Stomach smooth muscle (tissue), 2 donors: Measurements from ENCODE around the gene MMEL1.
"Not testable (repeated sequence)": the region's sequence is repeated elsewhere in the genome, so short reads cannot be mapped to it uniquely, and the experiment has no call there.

Experiments
- H3K27ac ChIP-seq: one replicate; pipeline ENCODE4 v1.7.0; 2013; ENCODE audit warnings: mild to moderate bottlenecking, low read length, inconsistent platforms
- H3K27me3 ChIP-seq, 2 donors: one replicate each; pipeline ENCODE4 v1.7.0; 2013; ENCODE audit warnings: low read length in 2 of 2; ENCODE audit not compliant: insufficient read depth in 2 of 2, control insufficient read depth in 1 of 2
- H3K36me3 ChIP-seq, 2 donors: one replicate each; pipeline ENCODE4 v1.7.0; 2013; ENCODE audit warnings: low read length in 2 of 2; ENCODE audit not compliant: control insufficient read depth in 2 of 2, insufficient read depth in 2 of 2
- H3K4me1 ChIP-seq: one replicate; pipeline ENCODE4 v1.7.0; 2013; ENCODE audit warnings: low read length; ENCODE audit not compliant: control insufficient read depth, insufficient read depth
- H3K4me3 ChIP-seq, 2 donors: one replicate each; pipeline ENCODE4 v1.7.0; 2013; ENCODE audit warnings: low read length in 2 of 2
- H3K9ac ChIP-seq, 2 donors: one replicate each; pipeline ENCODE4 v1.7.0; 2013; ENCODE audit warnings: low read length in 2 of 2, mild to moderate bottlenecking in 1 of 2
- H3K9me3 ChIP-seq, 2 donors: one replicate each; pipeline ENCODE4 v1.7.0; 2013; ENCODE audit warnings: low read length in 2 of 2; ENCODE audit not compliant: control insufficient read depth in 2 of 2
- donor health status: healthy.
- donor health status: Pancreatic carcinoma.

The MMEL1 gene

DNA sequence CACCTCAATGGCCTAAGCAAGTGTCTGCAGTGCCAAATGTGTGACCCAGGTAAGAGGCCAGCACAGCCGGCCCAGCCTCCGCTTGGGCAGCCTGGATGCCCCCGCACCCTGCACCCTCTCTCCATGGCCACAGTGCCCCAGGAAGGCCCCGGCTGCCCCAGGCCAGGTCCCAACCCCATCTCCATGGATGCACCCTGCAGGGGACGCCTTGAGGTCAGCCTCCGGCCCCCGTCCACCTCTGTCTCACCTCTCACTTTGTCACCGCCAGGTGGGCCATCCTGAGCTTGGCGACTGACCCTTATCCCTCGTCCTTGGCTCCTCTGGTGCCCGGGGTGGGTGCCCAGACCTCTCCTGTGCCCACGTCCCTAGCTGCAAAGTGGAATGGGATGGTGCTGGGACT is 74.4 kb downstream of the MMEL1 start:
- no peaks in the 10 kb centered on the region for H3K27me3 ChIP-seq
- H3K9ac ChIP-seq, result no peak overlapping the region
- no peaks in the 10 kb centered on the region for H3K9me3 ChIP-seq
- H3K4me3 ChIP-seq, result no peak overlapping the region
- no peak overlapping the region for H3K27ac ChIP-seq
- H3K36me3 ChIP-seq, result peaks cover 0 to 7% of the 10 kb centered on the region in 2 donors
- H3K4me1 ChIP-seq, result peaks cover 37% of the 10 kb centered on the region

DNA sequence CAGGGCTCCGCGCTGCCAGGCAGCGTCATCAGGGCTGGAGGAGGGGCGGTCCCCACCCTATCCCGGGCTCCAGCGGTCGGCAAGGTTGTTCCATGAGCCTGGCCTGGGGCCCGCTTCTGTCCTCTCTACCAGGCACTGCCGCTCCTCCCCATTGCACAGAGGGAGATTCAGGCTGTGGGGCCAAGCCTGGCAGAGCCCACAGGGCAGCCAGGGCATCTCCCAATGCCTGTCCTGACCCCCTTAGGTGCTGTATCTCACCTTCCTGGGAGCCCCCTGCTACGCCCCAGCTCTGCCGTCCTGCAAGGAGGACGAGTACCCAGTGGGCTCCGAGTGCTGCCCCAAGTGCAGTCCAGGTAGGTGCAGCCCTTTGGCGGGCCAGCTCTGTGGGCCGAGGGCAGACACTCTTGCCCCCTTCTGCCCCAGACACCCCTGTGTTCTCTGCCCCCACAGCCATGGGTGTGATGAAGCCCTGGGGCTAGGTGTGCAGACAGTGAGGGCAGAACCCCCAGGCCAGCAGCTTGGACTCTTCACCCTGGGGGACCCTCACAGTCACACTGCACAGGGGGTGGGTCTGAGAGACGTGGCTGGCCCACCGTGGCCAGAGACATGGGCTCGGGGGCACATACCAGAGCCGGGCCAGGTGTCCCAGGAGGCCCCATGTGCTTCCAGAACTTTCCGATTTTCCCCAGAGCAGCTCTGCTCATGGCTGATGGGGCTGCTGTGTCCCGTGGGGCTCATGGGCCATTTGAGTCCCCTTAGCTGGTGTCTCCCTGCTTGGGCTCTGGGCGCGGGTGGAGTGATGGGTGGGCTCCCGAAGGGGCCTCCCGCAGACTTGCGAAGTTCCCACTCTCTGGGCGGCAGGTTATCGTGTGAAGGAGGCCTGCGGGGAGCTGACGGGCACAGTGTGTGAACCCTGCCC is 75.1 kb downstream of the MMEL1 start:
- Histone ChIP-seq H3K9ac (peak overlapping the region; percentile 75 to 90), H3K27me3 (no peaks in the 10 kb centered on the region), H3K36me3 (peaks cover 0 to 7% of the 10 kb centered on the region in 2 donors), H3K4me1 (peaks cover 37% of the 10 kb centered on the region), H3K4me3 (peak overlapping the region in 1 of 2 donors; percentile 90), H3K27ac (no peak overlapping the region), H3K9me3 (no peaks in the 10 kb centered on the region)

DNA sequence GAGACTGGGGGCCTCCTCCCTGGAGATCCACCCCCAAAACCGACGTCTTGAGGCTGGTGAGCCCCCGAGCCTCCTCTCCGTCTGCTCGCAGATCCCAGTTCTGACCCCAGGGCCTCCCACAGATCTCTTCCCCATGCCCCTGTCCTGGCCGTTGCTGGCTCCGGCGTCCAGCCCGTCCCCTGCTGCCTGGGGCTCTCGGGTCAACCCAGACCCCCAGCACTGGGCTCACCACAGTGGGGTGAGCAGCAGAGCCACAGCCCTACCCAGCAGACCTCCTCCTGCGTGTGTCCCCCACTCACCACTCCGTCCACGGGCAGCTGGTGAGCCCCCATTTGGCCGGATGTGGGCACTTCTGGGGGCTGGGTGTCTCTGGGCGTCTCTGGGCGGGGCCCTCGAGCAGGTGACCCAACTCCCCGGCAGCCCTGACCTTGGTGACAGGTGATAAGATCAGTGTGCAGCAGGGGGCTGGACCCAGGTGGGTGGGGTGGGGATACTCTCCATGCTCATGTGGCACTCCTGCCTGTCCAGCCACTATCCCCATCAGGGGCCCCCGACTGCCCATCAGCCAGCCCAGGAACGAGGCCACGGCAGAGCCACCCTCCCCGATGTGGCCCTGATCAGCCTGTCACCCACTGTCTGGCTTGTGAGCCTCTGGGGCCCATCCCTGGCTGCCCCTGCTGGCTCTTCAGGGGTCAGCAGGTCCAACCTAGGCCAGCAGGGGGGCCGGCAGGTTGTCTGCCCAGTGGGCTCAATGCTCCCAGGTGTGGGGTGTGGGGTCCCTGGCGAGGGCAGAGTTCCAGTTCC is 75.9 kb downstream of the MMEL1 start:
- Histone ChIP-seq H3K27me3 (no peaks in the 10 kb centered on the region), H3K27ac (peak overlapping the region; percentile 81), H3K36me3 (peaks cover 0 to 7% of the 10 kb centered on the region in 2 donors), H3K4me1 (peaks cover 37% of the 10 kb centered on the region), H3K9ac (peak overlapping the region; percentile 75 to 90), H3K9me3 (no peaks in the 10 kb centered on the region), H3K4me3 (peak overlapping the region; percentile 82 to 90)

DNA sequence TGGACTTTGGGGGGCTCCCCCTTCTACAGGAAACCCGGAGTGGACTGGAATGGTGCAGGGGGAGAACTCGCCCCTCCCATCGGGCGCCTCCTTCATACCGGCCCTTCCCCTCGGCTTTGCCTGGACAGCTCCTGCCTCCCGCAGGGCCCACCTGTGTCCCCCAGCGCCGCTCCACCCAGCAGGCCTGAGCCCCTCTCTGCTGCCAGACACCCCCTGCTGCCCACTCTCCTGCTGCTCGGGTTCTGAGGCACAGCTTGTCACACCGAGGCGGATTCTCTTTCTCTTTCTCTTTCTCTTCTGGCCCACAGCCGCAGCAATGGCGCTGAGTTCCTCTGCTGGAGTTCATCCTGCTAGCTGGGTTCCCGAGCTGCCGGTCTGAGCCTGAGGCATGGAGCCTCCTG is 76.5 kb downstream of the MMEL1 start, which contains the start of gene TNFRSF14:
Gene TNFRSF14 (plus strand): TSS at position 95 of the 401 bp plus-strand sequence. CDS start 294 bp downstream, at position 389.
- peak within 1 kb of the TSS; percentile 82 to 90 for H3K4me3 ChIP-seq
- H3K27ac ChIP-seq, result peak within 1 kb of the TSS; percentile 81
- peaks cover 37% of the 10 kb centered on the region for H3K4me1 ChIP-seq
- no peaks in the 10 kb centered on the region for H3K27me3 ChIP-seq
- no peaks in the 10 kb centered on the region for H3K9me3 ChIP-seq
- H3K9ac ChIP-seq, result peak within 1 kb of the TSS; percentile 75 to 90
- H3K36me3 ChIP-seq, result peaks cover 0 to 4% of the 10 kb centered on the region in 2 donors

DNA sequence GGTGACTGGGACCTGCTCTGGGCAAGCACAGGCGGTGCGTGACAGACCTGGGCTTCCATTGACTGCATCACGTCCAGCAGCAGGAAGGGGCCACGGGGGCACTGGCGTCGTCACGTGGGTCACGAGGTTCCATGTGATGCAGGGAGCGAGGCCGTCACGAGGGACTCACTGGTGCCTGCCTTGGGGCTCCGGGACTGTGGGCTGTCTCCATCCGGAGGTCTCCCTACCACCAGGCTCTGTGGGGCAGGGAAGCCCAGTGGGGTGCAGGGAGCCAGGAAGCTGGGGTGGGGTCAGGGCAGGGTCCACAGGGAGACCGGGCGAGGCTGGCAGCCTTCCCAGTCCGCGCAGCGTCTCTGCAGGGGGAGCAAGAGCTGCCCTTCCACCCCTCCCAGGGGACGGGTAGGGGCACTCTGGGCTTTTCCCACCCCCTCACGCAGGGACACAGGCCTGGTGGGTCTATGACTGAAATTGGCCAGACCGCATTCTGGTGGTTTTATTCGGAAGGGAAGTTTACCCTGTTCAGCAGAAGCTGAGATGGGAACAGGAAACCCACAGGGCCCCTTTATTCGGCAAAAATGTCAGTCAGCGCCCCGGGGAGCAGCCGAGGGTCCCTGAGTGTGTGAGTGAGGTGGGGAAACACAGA is 77.1 kb downstream of the MMEL1 start:
- Histone ChIP-seq H3K4me1 (peaks cover 37% of the 10 kb centered on the region), H3K4me3 (peak overlapping the region; percentile 82 to 90), H3K9ac (peak overlapping the region; percentile 75 to 90), H3K9me3 (no peaks in the 10 kb centered on the region), H3K27me3 (no peaks in the 10 kb centered on the region), H3K36me3 (peaks cover 0 to 4% of the 10 kb centered on the region in 2 donors), H3K27ac (peak overlapping the region; percentile 81)

DNA sequence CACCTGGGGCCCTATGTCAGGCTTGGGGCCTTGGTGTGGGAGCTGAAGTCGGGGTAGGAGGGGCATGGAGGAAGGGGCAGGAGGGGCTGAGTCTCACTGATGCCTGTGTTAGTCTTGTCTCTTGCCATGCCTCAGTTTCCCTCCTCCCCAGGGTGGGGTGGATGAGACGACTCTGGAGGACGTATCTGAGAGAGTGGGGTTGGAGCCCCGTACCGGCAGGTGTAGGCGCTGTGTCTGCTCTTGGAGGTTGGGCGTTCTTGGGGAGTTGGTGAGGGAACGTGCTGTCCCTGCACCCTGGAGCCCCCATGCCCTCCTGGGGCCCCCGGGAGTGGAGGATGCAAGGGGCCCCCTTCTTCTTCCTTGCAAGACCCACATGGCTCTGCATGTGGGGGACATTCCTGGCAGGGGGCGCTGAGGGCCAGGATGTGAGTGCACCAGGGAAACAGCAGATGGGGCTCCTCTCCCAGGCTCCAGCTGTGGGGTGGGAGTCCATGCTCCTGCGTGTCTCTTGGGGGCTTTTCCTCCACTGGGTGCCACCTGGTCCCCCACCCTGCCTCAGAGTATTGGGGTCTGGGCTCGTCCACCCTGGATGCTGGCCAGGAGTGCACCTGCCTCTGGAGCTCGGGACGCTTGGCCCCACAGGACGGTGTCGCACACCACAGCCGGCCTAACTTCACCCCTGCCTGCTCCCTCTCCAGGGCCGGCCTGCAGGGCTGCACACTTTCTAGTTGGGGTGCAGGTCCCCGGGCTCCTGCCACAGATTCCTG is 78.0 kb downstream of the MMEL1 start:
- H3K9me3 ChIP-seq, result no peaks in the 10 kb centered on the region
- H3K9ac ChIP-seq, result no peak overlapping the region
- no peak overlapping the region for H3K27ac ChIP-seq
- H3K36me3 ChIP-seq, result peaks cover 0 to 2% of the 10 kb centered on the region in 2 donors
- H3K4me1 ChIP-seq, result peaks cover 37% of the 10 kb centered on the region
- H3K27me3 ChIP-seq, result no peaks in the 10 kb centered on the region
- H3K4me3 ChIP-seq, result no peak overlapping the region

DNA sequence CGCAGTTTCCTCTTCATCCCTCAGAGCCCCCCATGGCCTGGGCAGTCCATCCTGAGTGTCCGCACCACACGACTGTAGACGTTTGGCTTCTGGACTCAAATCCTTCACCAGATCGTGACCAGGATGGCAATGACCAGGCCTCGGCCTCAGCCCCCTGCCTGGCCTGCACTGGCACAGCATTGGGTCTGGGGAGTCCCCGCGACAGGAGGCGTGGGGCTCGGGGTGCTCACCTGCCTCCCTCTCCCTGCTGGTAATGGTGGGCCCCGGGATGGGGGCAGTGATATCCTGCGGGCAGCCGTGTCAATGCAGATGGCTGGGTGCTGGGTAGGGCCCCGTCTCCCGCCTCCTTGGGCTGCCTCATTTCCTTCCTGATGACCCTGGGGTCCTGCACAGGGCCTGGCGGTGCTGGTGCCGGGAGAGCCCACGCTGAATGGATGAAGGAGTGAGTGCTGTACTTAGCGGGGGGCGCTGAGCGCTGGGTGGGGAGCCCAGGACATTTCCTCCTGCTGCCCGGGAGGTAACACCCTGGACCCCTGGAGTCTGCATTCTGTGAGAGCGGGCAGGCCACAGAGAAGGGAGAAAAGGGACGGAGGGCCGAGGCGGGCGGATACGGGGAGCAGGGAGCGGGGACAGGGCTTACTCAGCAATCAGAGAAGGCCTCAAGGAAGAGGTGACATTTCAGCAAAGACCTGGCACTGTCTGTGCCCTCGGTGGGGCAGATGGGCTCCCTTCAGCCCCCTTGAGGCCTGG is 78.8 kb downstream of the MMEL1 start:
- Histone ChIP-seq H3K9ac (no peak overlapping the region), H3K4me1 (peaks cover 39% of the 10 kb centered on the region)

DNA sequence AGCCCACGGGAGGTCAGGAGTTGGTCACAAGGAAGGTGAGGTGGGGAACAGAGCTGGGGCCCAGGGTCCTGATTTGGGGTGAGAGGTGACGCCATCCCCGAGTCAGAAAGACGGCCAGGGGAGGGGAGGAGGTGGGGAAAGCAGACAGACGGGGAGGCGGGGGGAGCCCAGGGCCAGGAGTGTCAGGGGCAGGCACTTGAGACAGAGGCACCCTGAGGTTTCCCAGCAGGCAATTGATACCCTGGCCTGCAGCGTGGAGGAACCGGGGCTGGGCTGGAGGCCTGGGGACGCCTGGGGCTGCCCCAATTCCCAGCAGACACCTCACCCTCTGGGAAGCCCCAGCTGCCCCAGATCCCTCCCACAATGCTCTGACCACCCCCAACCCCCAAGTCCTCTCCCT is 79.7 kb downstream of the MMEL1 start:
- not testable (repeated sequence) for H3K36me3 ChIP-seq, H3K9ac ChIP-seq, H3K27ac ChIP-seq, H3K9me3 ChIP-seq, H3K4me3 ChIP-seq, H3K27me3 ChIP-seq
- peaks cover 46% of the 10 kb centered on the region for H3K4me1 ChIP-seq

More for the DNA sequence above, 78.8 kb downstream of the MMEL1 start:
- no peaks in the 10 kb centered on the region for H3K9me3 ChIP-seq
- H3K36me3 ChIP-seq, result no peaks in the 10 kb centered on the region
- H3K27ac ChIP-seq, result no peak overlapping the region
- no peaks in the 10 kb centered on the region for H3K27me3 ChIP-seq
- H3K4me3 ChIP-seq, result no peak overlapping the region

DNA sequence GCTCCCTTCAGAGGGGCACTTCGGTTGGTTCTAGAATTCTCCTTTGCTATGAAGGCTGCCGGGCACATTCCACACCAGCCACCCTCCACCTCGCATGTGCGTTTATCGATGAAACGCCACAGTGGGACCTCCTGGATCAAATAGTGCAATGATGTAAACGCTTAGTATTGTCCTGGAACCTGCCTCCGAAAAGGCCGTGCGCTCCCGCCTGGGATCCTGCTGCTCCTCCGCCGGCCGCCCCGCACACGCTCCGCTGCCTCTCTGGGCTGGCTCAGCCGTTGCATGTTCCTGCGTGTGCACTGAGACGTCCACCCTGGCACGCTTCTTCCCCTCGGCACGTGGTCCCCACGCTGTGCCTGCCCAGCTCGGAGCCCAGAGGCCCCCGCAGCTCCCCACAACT is 80.6 kb downstream of the MMEL1 start:
- Histone ChIP-seq H3K4me1 (peaks cover 46% of the 10 kb centered on the region), H3K36me3 (no peaks in the 10 kb centered on the region), H3K4me3 (no peak overlapping the region), H3K27ac (no peak overlapping the region), H3K9ac (no peak overlapping the region), H3K9me3 (no peaks in the 10 kb centered on the region), H3K27me3 (peaks cover 1 to 11% of the 10 kb centered on the region in 2 donors)
